Neural progenitor cell (in vitro differentiated cells): ENCODE data around the gene CEACAM5. TPM values are rescaled to one million over a fixed set of nuclear protein-coding genes. Genes with fewer than 3 reads are reported as not detected.

ENCODE experiments used
- DNase-seq: peaks from one replicate; pipeline ENCODE4 v3.0.0-alpha.2; 2016; ENCODE audit warnings: low spot score
- H2AFZ ChIP-seq: fragments of 200-600 bp; sonication (generic); replicated peaks from 2 replicates; pipeline ENCODE4 v1.6.1; 2016; ENCODE audit warnings: antibody characterized with exemption
- H3F3A ChIP-seq: fragments of 200-600 bp; sonication (generic); 2 replicates; pipeline ENCODE4 v1.6.1; 2016; ENCODE audit warnings: antibody characterized with exemption, low read depth
- H3K27ac ChIP-seq: fragments of 200-600 bp; sonication (generic); 2 replicates; pipeline ENCODE4 v1.5.1; 2016; ENCODE audit warnings: mild to moderate bottlenecking
- H3K27me3 ChIP-seq: fragments of 200-600 bp; sonication (generic); 2 replicates; pipeline ENCODE4 v1.6.1; 2016; ENCODE audit warnings: mild to moderate bottlenecking, moderate library complexity
- H3K36me3 ChIP-seq: fragments of 200-600 bp; sonication (generic); 2 replicates; pipeline ENCODE4 v1.5.1; 2016
- H3K4me1 ChIP-seq: fragments of 200-600 bp; sonication (generic); 2 replicates; pipeline ENCODE4 v1.6.1; 2016; ENCODE audit warnings: mixed run types
- H3K4me2 ChIP-seq: fragments of 200-600 bp; sonication (generic); 2 replicates; pipeline ENCODE4 v1.6.1; 2016
- H3K4me3 ChIP-seq: fragments of 200-600 bp; sonication (generic); 2 replicates; pipeline ENCODE4 v1.5.1; 2016
- H3K79me2 ChIP-seq: fragments of 200-600 bp; sonication (generic); 2 replicates; pipeline ENCODE4 v1.6.1; 2016; ENCODE audit warnings: low read depth
- H3K9ac ChIP-seq: fragments of 200-600 bp; sonication (generic); 2 replicates; pipeline ENCODE4 v1.6.1; 2016
- H3K9me3 ChIP-seq: fragments of 200-600 bp; sonication (generic); 2 replicates; pipeline ENCODE4 v1.5.1; 2016; ENCODE audit warnings: low read depth
- H4K20me1 ChIP-seq: fragments of 200-600 bp; sonication (generic); 2 replicates; pipeline ENCODE4 v1.6.1; 2016; ENCODE audit warnings: low read depth
- H3K27ac Mint-ChIP-seq: 3 replicates; pipeline ENCODE4 v1.8.0; 2021; ENCODE audit warnings: mixed read lengths
- H3K27me3 Mint-ChIP-seq: 2 replicates; pipeline ENCODE4 v1.8.0; 2022; ENCODE audit warnings: low read depth, mild to moderate bottlenecking, inconsistent platforms, moderate library complexity, mixed read lengths; ENCODE audit not compliant: insufficient read depth
- H3K36me3 Mint-ChIP-seq: 3 replicates; pipeline ENCODE4 v1.8.0; 2021; ENCODE audit warnings: mixed read lengths
- H3K4me1 Mint-ChIP-seq: 3 replicates; pipeline ENCODE4 v1.8.0; 2021; ENCODE audit warnings: mixed read lengths
- H3K4me3 Mint-ChIP-seq: 3 replicates; pipeline ENCODE4 v1.8.0; 2021; ENCODE audit warnings: mild to moderate bottlenecking, moderate library complexity, mixed read lengths
- H3K9me3 Mint-ChIP-seq: 3 replicates; pipeline ENCODE4 v1.8.0; 2020; ENCODE audit warnings: mixed read lengths
- CTCF ChIP-seq: fragments of 200-600 bp; sonication (generic); IDR thresholded peaks from 2 replicates; pipeline ENCODE4 v1.5.1; 2017; ENCODE audit warnings: antibody characterized with exemption, mild to moderate bottlenecking
- EZH2 ChIP-seq: fragments of 200-600 bp; sonication (generic); IDR thresholded peaks from 2 replicates; pipeline ENCODE4 v1.6.1; 2017; ENCODE audit warnings: antibody characterized with exemption, mild to moderate bottlenecking, moderate library complexity
- EZH2phosphoT487 ChIP-seq: fragments of 200-600 bp; sonication (generic); IDR thresholded peaks from 2 replicates; pipeline ENCODE4 v1.6.1; 2017; ENCODE audit warnings: antibody characterized with exemption
- total RNA-seq: library from RNA; depleted of rRNA; stranded (reverse); fragments of >200 nt; gene quantifications from 2 replicates; pipeline ENCODE4 v1.2.3, GENCODE V29; 2015; ENCODE audit warnings: low replicate concordance

The CEACAM5 gene
- total RNA-seq, 1 donor from 2014 or later: not detected

GRCh38 chr19:41702171-41702651 is 6.2 kb upstream of the CEACAM5 start:
- Histone ChIP-seq H3K4me3 (no peak overlapping the region), H3K36me3 (no peaks in the 10 kb centered on the region), H3K27ac (no peak overlapping the region), H3K4me1 (no peaks in the 10 kb centered on the region), H4K20me1 (no peaks in the 10 kb centered on the region), H3K9me3 (no peaks in the 10 kb centered on the region), H3K27me3 (no peaks in the 10 kb centered on the region), H3F3A (no peaks in the 10 kb centered on the region), H3K79me2 (no peaks in the 10 kb centered on the region), H3K4me2 (no peak overlapping the region), H3K9ac (no peak overlapping the region), H2AFZ (no peak overlapping the region)
- H3K4me3 Mint-ChIP-seq: no peak overlapping the region
- no peaks in the 10 kb centered on the region for H3K36me3 Mint-ChIP-seq
- no peak overlapping the region for H3K27ac Mint-ChIP-seq
- peaks cover 13% of the 10 kb centered on the region for H3K27me3 Mint-ChIP-seq
- H3K4me1 Mint-ChIP-seq: no peaks in the 10 kb centered on the region
- no peak for DNase-seq
- peaks cover 13% of the 10 kb centered on the region for H3K9me3 Mint-ChIP-seq
- no peak for TF ChIP-seq EZH2phosphoT487

GRCh38 chr19:41703602-41704293 is 4.7 kb upstream of the CEACAM5 start:
- Histone ChIP-seq H3K9me3 (no peaks in the 10 kb centered on the region), H4K20me1 (no peaks in the 10 kb centered on the region), H3K4me1 (no peaks in the 10 kb centered on the region), H3K9ac (no peak overlapping the region), H3K36me3 (no peaks in the 10 kb centered on the region), H3K4me2 (no peak overlapping the region), H3K27me3 (no peaks in the 10 kb centered on the region), H3F3A (no peaks in the 10 kb centered on the region), H3K4me3 (no peak overlapping the region), H3K27ac (no peak overlapping the region), H2AFZ (no peak overlapping the region), H3K79me2 (no peaks in the 10 kb centered on the region)
- Mint-ChIP-seq H3K27ac (no peak overlapping the region), H3K4me1 (no peaks in the 10 kb centered on the region), H3K36me3 (no peaks in the 10 kb centered on the region), H3K4me3 (no peak overlapping the region), H3K27me3 (peaks cover 15% of the 10 kb centered on the region), H3K9me3 (peaks cover 9% of the 10 kb centered on the region)
- TF ChIP-seq EZH2phosphoT487 (no peak), CTCF (no peak), EZH2 (no peak)
- DNase-seq: no peak

- peak; percentile 16 for DNase-seq
- no peaks in the 10 kb centered on the region for H3K27me3 ChIP-seq
- no peak overlapping the region for H3K9ac ChIP-seq
- H3F3A ChIP-seq: no peaks in the 10 kb centered on the region
- Mint-ChIP-seq H3K9me3 (peaks cover 3% of the 10 kb centered on the region), H3K36me3 (no peaks in the 10 kb centered on the region), H3K27ac (no peak overlapping the region), H3K4me1 (no peaks in the 10 kb centered on the region), H3K4me3 (no peak overlapping the region), H3K27me3 (peaks cover 15% of the 10 kb centered on the region)
- H3K79me2 ChIP-seq: no peaks in the 10 kb centered on the region
- TF ChIP-seq EZH2phosphoT487 (no peak), EZH2 (no peak), CTCF (no peak)
- H4K20me1 ChIP-seq: no peaks in the 10 kb centered on the region
- no peaks in the 10 kb centered on the region for H3K36me3 ChIP-seq
- H2AFZ ChIP-seq: no peak overlapping the region
- H3K4me2 ChIP-seq: no peak overlapping the region
- H3K27ac ChIP-seq: no peak overlapping the region
- H3K9me3 ChIP-seq: no peaks in the 10 kb centered on the region
- H3K4me3 ChIP-seq: no peak overlapping the region
- no peaks in the 10 kb centered on the region for H3K4me1 ChIP-seq
Observed at GRCh38 chr19:41705393-41706174, 2.8 kb upstream of the CEACAM5 start.
